IMR-90 (cell line): Measurements from ENCODE around the gene PRM3. TPM values are rescaled to one million over a fixed set of nuclear protein-coding genes. Genes with fewer than 3 reads are reported as not detected.

Source experiments
- ATAC-seq: fragments of 200-7000 bp; cut with Tn5 transposase; 2 replicates; pipeline ENCODE4 v1.9.1; 2020; ENCODE audit warnings: low read depth, mild to moderate bottlenecking, moderate library complexity
- BruUV-seq: library from RNA; stranded (reverse); fragments of 400-500 nt; replicated peaks from 2 replicates; lab custom pipeline; 2021; lab: Mats Ljungman, UMichigan
- CTCF ChIA-PET: fragments of 300-600 bp; formaldehyde crosslinking; extraction: SDS; loops from one replicate; lab custom pipeline; 2021; ENCODE audit warnings: antibody characterized with exemption; lab: Yijun Ruan, JAX
- POLR2A ChIA-PET: fragments of 300-600 bp; sonication (Branson Sonifier 250); formaldehyde crosslinking; loops from one replicate; lab custom pipeline; 2022; ENCODE audit warnings: antibody characterized with exemption; ENCODE audit not compliant: unreplicated experiment; lab: Charles Lee
- DNase-seq: peaks from one replicate; pipeline ENCODE4 v3.0.0; 2013
- H2AFZ ChIP-seq: replicated peaks from 2 replicates; pipeline ENCODE3; 2013; ENCODE audit warnings: low read length, mild to moderate bottlenecking; ENCODE audit not compliant: poor library complexity
- H2AK5ac ChIP-seq: 2 replicates; pipeline ENCODE4 v1.6.1; 2013; ENCODE audit warnings: low read depth, low read length, inconsistent platforms
- H2AK9ac ChIP-seq: replicated peaks from 2 replicates; pipeline ENCODE3; 2013; ENCODE audit warnings: mild to moderate bottlenecking, low read depth, low read length, moderate library complexity; ENCODE audit not compliant: poor library complexity
- H2BK120ac ChIP-seq: 2 replicates; pipeline ENCODE4 v1.6.1; 2013; ENCODE audit warnings: low read depth, low read length, inconsistent platforms
- H2BK15ac ChIP-seq: 3 replicates; pipeline ENCODE4 v1.6.1; 2013; ENCODE audit warnings: low read depth, low read length, inconsistent platforms
- H2BK20ac ChIP-seq: 2 replicates; pipeline ENCODE4 v1.6.1; 2013; ENCODE audit warnings: low read depth, mild to moderate bottlenecking, inconsistent platforms, low read length, moderate library complexity
- H2BK5ac ChIP-seq: 2 replicates; pipeline ENCODE4 v1.6.1; 2013; ENCODE audit warnings: mild to moderate bottlenecking, low read depth, low read length, inconsistent platforms; ENCODE audit not compliant: poor library complexity, severe bottlenecking
- H3K14ac ChIP-seq: replicated peaks from 2 replicates; pipeline ENCODE4 v1.6.1; 2013; ENCODE audit warnings: low read depth, low read length, inconsistent platforms
- H3K18ac ChIP-seq: 2 replicates; pipeline ENCODE4 v1.6.1; 2013; ENCODE audit warnings: low read depth, low read length, control low read depth
- H3K23ac ChIP-seq: 2 replicates; pipeline ENCODE4 v1.6.1; 2013; ENCODE audit warnings: low read depth, low read length, inconsistent platforms
- H3K27ac ChIP-seq: 2 replicates; pipeline ENCODE4 v1.5.1; 2013; ENCODE audit warnings: mild to moderate bottlenecking, control low read depth, low read length; ENCODE audit not compliant: insufficient read depth
- H3K27me3 ChIP-seq: 2 replicates; pipeline ENCODE4 v1.6.1; 2013; ENCODE audit warnings: low read length; ENCODE audit not compliant: control insufficient read depth, insufficient read depth
- H3K36me3 ChIP-seq: 2 replicates; pipeline ENCODE4 v1.6.1; 2013; ENCODE audit warnings: low read length, mixed read lengths; ENCODE audit not compliant: control insufficient read depth, insufficient read depth
- H3K4ac ChIP-seq: 2 replicates; pipeline ENCODE4 v1.6.1; 2013; ENCODE audit warnings: low read depth, low read length, inconsistent platforms
- H3K4me1 ChIP-seq: 2 replicates; pipeline ENCODE4 v1.6.1; 2013; ENCODE audit warnings: low read length, mixed read lengths; ENCODE audit not compliant: control insufficient read depth, insufficient read depth
- H3K4me2 ChIP-seq: 2 replicates; pipeline ENCODE4 v1.6.1; 2013; ENCODE audit warnings: low read depth, mild to moderate bottlenecking, control low read depth, low read length, moderate library complexity
- H3K4me3 ChIP-seq: 2 replicates; pipeline ENCODE4 v1.5.1; 2013; ENCODE audit warnings: low read depth, mild to moderate bottlenecking, control low read depth, low read length, moderate library complexity; ENCODE audit not compliant: insufficient read depth
- H3K56ac ChIP-seq: 2 replicates; pipeline ENCODE4 v1.6.1; 2013; ENCODE audit warnings: low read length, inconsistent platforms; ENCODE audit not compliant: insufficient read depth; ENCODE audit errors: extremely low read depth
- H3K79me1 ChIP-seq, 2 experiments: 2 replicates each; pipeline ENCODE4 v1.6.1; 2013; ENCODE audit warnings: low read length in 2 of 2, inconsistent platforms in 1 of 2, low read depth in 1 of 2
- H3K9ac ChIP-seq: 2 replicates; pipeline ENCODE4 v1.6.1; 2013; ENCODE audit warnings: low read depth, low read length, control low read depth
- H3K9me1 ChIP-seq: 2 replicates; pipeline ENCODE4 v1.6.1; 2013; ENCODE audit warnings: low read length, inconsistent platforms; ENCODE audit not compliant: insufficient read depth
- H3K9me3 ChIP-seq: 2 replicates; pipeline ENCODE4 v1.6.1; 2013; ENCODE audit warnings: low read length; ENCODE audit not compliant: control insufficient read depth, insufficient read depth
- H4K20me1 ChIP-seq: 2 replicates; pipeline ENCODE4 v1.6.1; 2013; ENCODE audit warnings: low read length, inconsistent platforms; ENCODE audit not compliant: insufficient read depth
- H4K5ac ChIP-seq: 2 replicates; pipeline ENCODE4 v1.6.1; 2013; ENCODE audit warnings: mild to moderate bottlenecking, low read depth, low read length, control low read depth
- H4K8ac ChIP-seq, 2 experiments: 2 replicates each; pipeline ENCODE4 v1.6.1; 2013; ENCODE audit warnings: low read depth in 2 of 2, low read length in 2 of 2, control low read depth in 1 of 2, inconsistent platforms in 1 of 2
- H4K91ac ChIP-seq: 2 replicates; pipeline ENCODE4 v1.6.1; 2013; ENCODE audit warnings: low read depth, low read length, inconsistent platforms; ENCODE audit not compliant: insufficient read depth
- BHLHE40 ChIP-seq: fragments of 150-350 bp; IDR thresholded peaks from 2 replicates; pipeline ENCODE4 v1.6.1; 2016; ENCODE audit warnings: mild to moderate bottlenecking, low read depth, low read length
- CEBPB ChIP-seq: IDR thresholded peaks from 2 replicates; pipeline ENCODE4 v1.6.1; 2012; ENCODE audit warnings: low read depth, low read length, improper control_type of control experiment
- CHD1 ChIP-seq: IDR thresholded peaks from 2 replicates; pipeline ENCODE4 v1.6.1; 2012; ENCODE audit warnings: low read depth, low read length, improper control_type of control experiment
- CTCF ChIP-seq: conservative IDR thresholded peaks from 2 replicates; pipeline ENCODE4 v1.5.1; 2012; ENCODE audit warnings: mild to moderate bottlenecking, low read depth, low read length, improper control_type of control experiment
- ELK1 ChIP-seq: fragments of 150-350 bp; IDR thresholded peaks from 2 replicates; pipeline ENCODE4 v1.6.1; 2016; ENCODE audit warnings: low read depth, mild to moderate bottlenecking, low read length, moderate library complexity, borderline replicate concordance
- FOS ChIP-seq: fragments of 150-350 bp; IDR thresholded peaks from 2 replicates; pipeline ENCODE4 v1.6.1; 2016; ENCODE audit warnings: low read depth, low read length
- MAFK ChIP-seq: IDR thresholded peaks from 2 replicates; pipeline ENCODE4 v1.6.1; 2012; ENCODE audit warnings: low read depth, low read length, improper control_type of control experiment
- MAZ ChIP-seq: IDR thresholded peaks from 2 replicates; pipeline ENCODE4 v1.6.1; 2012; ENCODE audit warnings: low read depth, mild to moderate bottlenecking, low read length, improper control_type of control experiment, moderate library complexity, borderline replicate concordance
- MXI1 ChIP-seq: IDR thresholded peaks from 2 replicates; pipeline ENCODE4 v1.6.1; 2012; ENCODE audit warnings: low read depth, mild to moderate bottlenecking, low read length, moderate library complexity, borderline replicate concordance
- NFE2L2 ChIP-seq: fragments of 150-350 bp; IDR thresholded peaks from 2 replicates; pipeline ENCODE4 v1.6.1; 2016; ENCODE audit warnings: low read depth, mild to moderate bottlenecking, low read length
- POLR2A ChIP-seq: IDR thresholded peaks from 2 replicates; pipeline ENCODE4 v1.6.1; 2012; ENCODE audit warnings: mild to moderate bottlenecking, low read depth, low read length
- RAD21 ChIP-seq: IDR thresholded peaks from 2 replicates; pipeline ENCODE4 v1.6.1; 2012; ENCODE audit warnings: low read length, improper control_type of control experiment
- RCOR1 ChIP-seq: IDR thresholded peaks from 2 replicates; pipeline ENCODE4 v1.6.1; 2012; ENCODE audit warnings: mild to moderate bottlenecking, low read length, improper control_type of control experiment; ENCODE audit not compliant: insufficient replicate concordance
- RFX5 ChIP-seq: IDR thresholded peaks from 2 replicates; pipeline ENCODE4 v1.8.0; 2012; ENCODE audit warnings: low read depth, mild to moderate bottlenecking, low read length, moderate library complexity
- SMC3 ChIP-seq: fragments of 150-350 bp; IDR thresholded peaks from 2 replicates; pipeline ENCODE4 v1.6.1; 2016; ENCODE audit warnings: low read depth, mild to moderate bottlenecking, antibody characterized with exemption, low read length, moderate library complexity
- USF2 ChIP-seq: fragments of 150-350 bp; IDR thresholded peaks from 2 replicates; pipeline ENCODE4 v1.6.1; 2017; ENCODE audit warnings: mild to moderate bottlenecking, antibody characterized with exemption, low read length, low read depth
- WGBS, 2 experiments: methylation state at CpG; one replicate each; pipeline versions ENCODE4 v1.1.5 to v1.1.7; 2013; ENCODE audit warnings: missing lambda C conversion rate in 2 of 2; ENCODE audit not compliant: insufficient read length in 1 of 2; ENCODE audit errors: extremely low coverage in 2 of 2; 5-methylcytosine and 5-hydroxymethylcytosine counted together
- dilution Hi-C: fragments of 300-500 bp; cut with HindIII; formaldehyde crosslinking; loops from one replicate; pipeline ENCODE4 v1.14.3; 2018; ENCODE audit warnings: low sequenced_read_pairs; ENCODE audit not compliant: unreplicated experiment
- in situ Hi-C: fragments of 300-500 bp; cut with MboI; formaldehyde crosslinking; loops from 3 replicates; pipeline ENCODE4 v1.14.3; 2019; ENCODE audit warnings: low sequenced_read_pairs, inconsistent platforms, mixed read lengths
- intact Hi-C: fragments of 100-400 bp; cut with micrococcal nuclease; formaldehyde crosslinking; loops from 2 replicates; pipeline ENCODE4 v1.10.0; 2022
- polyA plus RNA-seq, 3 experiments: library from polyadenylated mRNA; depleted of rRNA; stranded (reverse); fragments of >200 nt; gene quantifications; 2 replicates each; pipeline ENCODE4 v1.2.3, GENCODE V29; 2012; ENCODE audit warnings: low replicate concordance in 1 of 3
- total RNA-seq: library from RNA; depleted of rRNA; stranded (reverse); fragments of >200 nt; gene quantifications from 2 replicates; pipeline ENCODE4 v1.2.3, GENCODE V29; 2012

PRM3 gene
- total and polyA plus RNA-seq, 2 of the 4 experiments (the other 2 are of a cell fraction) = not detected

- H4K91ac ChIP-seq = no peak overlapping the region
- H2BK20ac ChIP-seq = no peak overlapping the region
- dilution Hi-C loops (no loop called here), intact Hi-C loops (no loop called here), in situ Hi-C loops (no loop called here)
- H3K36me3 ChIP-seq = no peaks in the 10 kb centered on the region
- H2AFZ ChIP-seq = peak overlapping the region; percentile 2
- no peak overlapping the region for H3K23ac ChIP-seq
- 50% methylated on average over 3 of the region's 8 CpGs; no CpG with 5 or more reads in 1 of the 2 experiments for WGBS, 2 experiments
- H3K4me1 ChIP-seq = peaks cover 5% of the 10 kb centered on the region
- H3K9me3 ChIP-seq = no peaks in the 10 kb centered on the region
- H3K9me1 ChIP-seq = 0 out of 2 replicates have a peak, but pooled peaks cover 5% of the 10 kb centered on the region
- no peak overlapping the region for H3K4me3 ChIP-seq
- no peak overlapping the region; the same call in 1 of the 2 replicates for H2AK5ac ChIP-seq
- no peak overlapping the region for H3K56ac ChIP-seq
- no TSS peak for BruUV-seq
- ChIA-PET POLR2A (no interaction called here), CTCF (interaction anchor here (1.7 kb wide), 1 partner anchor 9 kb away, joined by 6 read pairs; no protein-coding TSS in a partner anchor)
- H3K18ac ChIP-seq = no peak overlapping the region
- H3K79me1 ChIP-seq = no peaks in the 10 kb centered on the region
- H4K8ac ChIP-seq = no peak overlapping the region
- peak overlapping the region; percentile 20 for H2AK9ac ChIP-seq
- no peak overlapping the region for H3K4me2 ChIP-seq
- no peak overlapping the region for H3K4ac ChIP-seq
- H4K20me1 ChIP-seq = no peaks in the 10 kb centered on the region
- TF ChIP-seq ELK1 = no peak
- TF ChIP-seq RAD21 = no peak
- TF ChIP-seq BHLHE40 = no peak
- no peak for TF ChIP-seq MAFK
- TF ChIP-seq USF2 = no peak
- no peak for TF ChIP-seq SMC3
- no peak for TF ChIP-seq CHD1
- no peak for TF ChIP-seq NFE2L2
- no peak for TF ChIP-seq CEBPB
- no peak for TF ChIP-seq RFX5
- no peak for TF ChIP-seq FOS
- TF ChIP-seq RCOR1 = no peak
- TF ChIP-seq CTCF = no peak
- no peak for TF ChIP-seq MAZ
- TF ChIP-seq POLR2A = no peak
- TF ChIP-seq MXI1 = no peak
- ATAC-seq = no peak
- no peak overlapping the region for H2BK15ac ChIP-seq
- H3K27me3 ChIP-seq = no peaks in the 10 kb centered on the region
- H3K27ac ChIP-seq = no peak overlapping the region
- H2BK5ac ChIP-seq = no peak overlapping the region
- no peak overlapping the region for H2BK120ac ChIP-seq
- H3K9ac ChIP-seq = no peak overlapping the region
- no peak overlapping the region for H4K5ac ChIP-seq
- no peak for DNase-seq
- H3K14ac ChIP-seq = no peak overlapping the region
Observed at GRCh38 chr16:11319529-11320146, 46.2 kb upstream of the PRM3 start.
